A673 (cell line): ENCODE measurements around the gene BICD2.

Experiments
- EZH2 ChIP-seq: fragments of 200-600 bp; sonication (generic); IDR thresholded peaks from 2 replicates; pipeline ENCODE4 v1.6.1; 2017; ENCODE audit warnings: borderline replicate concordance, low read depth, mild to moderate bottlenecking, mixed read lengths, antibody characterized with exemption, low read length; ENCODE audit not compliant: poor library complexity, severe bottlenecking
- TF ChIP-seq, protein P1 (sequence below): fragments of 300-800, 200-600 bp; sonication (generic); conservative IDR thresholded peaks from 2 replicates; pipeline ENCODE4 v1.5.1; 2017; ENCODE audit warnings: low read depth, mild to moderate bottlenecking, antibody characterized with exemption, low read length, moderate library complexity, mixed read lengths

DNA sequence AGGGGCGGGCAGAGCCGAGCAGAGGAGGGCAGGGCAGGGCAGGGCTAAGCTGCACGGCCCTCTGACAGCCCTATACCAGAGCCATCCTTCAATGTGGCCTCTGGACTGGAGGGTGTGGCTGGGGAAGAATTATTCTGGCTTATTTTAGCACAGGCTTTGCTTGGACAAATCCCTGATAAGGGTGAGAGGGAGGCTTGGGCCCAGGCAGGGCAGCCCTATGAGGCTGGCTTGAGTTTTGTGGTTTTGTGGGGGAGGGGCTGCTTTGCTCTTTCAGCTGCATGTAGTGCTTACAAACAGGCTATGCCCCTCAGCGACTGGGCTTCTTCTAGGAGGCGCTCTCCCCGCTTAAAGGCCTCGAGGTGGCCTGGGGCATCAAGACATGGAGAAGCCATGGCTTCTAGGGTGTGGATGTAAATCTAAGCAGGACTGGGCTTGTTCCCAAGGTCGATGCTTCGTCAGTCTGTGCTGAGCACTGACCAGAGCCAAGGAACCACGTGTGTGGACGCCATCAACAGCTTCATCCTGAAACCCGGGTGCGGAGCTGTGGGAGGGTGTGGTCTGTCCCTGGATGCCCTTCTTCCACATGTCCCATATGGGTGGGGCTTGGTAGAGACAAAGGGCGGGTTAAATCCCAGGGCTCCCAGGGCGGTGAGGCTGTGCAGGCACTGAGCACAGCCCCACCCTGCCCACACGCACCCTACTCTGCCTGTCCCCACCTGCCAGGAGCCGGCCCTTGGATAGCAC, 49.0 kb downstream of the BICD2 start:
- TF ChIP-seq, protein P1, sequence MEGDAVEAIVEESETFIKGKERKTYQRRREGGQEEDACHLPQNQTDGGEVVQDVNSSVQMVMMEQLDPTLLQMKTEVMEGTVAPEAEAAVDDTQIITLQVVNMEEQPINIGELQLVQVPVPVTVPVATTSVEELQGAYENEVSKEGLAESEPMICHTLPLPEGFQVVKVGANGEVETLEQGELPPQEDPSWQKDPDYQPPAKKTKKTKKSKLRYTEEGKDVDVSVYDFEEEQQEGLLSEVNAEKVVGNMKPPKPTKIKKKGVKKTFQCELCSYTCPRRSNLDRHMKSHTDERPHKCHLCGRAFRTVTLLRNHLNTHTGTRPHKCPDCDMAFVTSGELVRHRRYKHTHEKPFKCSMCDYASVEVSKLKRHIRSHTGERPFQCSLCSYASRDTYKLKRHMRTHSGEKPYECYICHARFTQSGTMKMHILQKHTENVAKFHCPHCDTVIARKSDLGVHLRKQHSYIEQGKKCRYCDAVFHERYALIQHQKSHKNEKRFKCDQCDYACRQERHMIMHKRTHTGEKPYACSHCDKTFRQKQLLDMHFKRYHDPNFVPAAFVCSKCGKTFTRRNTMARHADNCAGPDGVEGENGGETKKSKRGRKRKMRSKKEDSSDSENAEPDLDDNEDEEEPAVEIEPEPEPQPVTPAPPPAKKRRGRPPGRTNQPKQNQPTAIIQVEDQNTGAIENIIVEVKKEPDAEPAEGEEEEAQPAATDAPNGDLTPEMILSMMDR: no peak
- TF ChIP-seq EZH2: no peak
